DND-41 (cell line): ENCODE data around the gene NBEAL2.
A peak's percentile ranks its signal among the peaks of the same experiment; 100 is the strongest.

Source experiments
- ATAC-seq: fragments of 200-7000 bp; cut with Tn5 transposase; 3 replicates; pipeline ENCODE4 v1.9.1; 2021; ENCODE audit warnings: low read depth; ENCODE audit not compliant: insufficient read depth
- DNase-seq: peaks from one replicate; pipeline ENCODE4 v3.0.0-alpha.2; 2020
- H2AFZ ChIP-seq: 2 replicates; pipeline ENCODE4 v1.6.0; 2012; ENCODE audit warnings: low read depth, low read length
- H3K27ac ChIP-seq: 2 replicates; pipeline ENCODE4 v1.5.1; 2012; ENCODE audit warnings: low read length, inconsistent platforms
- H3K27me3 ChIP-seq: fragments of 200-600 bp; sonication (generic); 2 replicates; pipeline ENCODE4 v1.6.0; 2012; ENCODE audit warnings: low read length, mild to moderate bottlenecking, inconsistent platforms; ENCODE audit not compliant: insufficient read depth, poor library complexity
- H3K36me3 ChIP-seq: 2 replicates; pipeline ENCODE4 v1.5.1; 2012; ENCODE audit warnings: low read length, inconsistent platforms; ENCODE audit not compliant: insufficient read depth
- H3K4me1 ChIP-seq: 2 replicates; pipeline ENCODE4 v1.5.1; 2012; ENCODE audit warnings: mild to moderate bottlenecking, low read length; ENCODE audit not compliant: insufficient read depth
- H3K4me2 ChIP-seq: 2 replicates; pipeline ENCODE4 v1.6.0; 2012; ENCODE audit warnings: mild to moderate bottlenecking, moderate library complexity, low read length, inconsistent platforms; ENCODE audit not compliant: insufficient read depth
- H3K4me3 ChIP-seq, 2 experiments: fragments of 200-600 bp in 1 of 2; shearing (Covaris generic) in 1 of 2; 2 replicates each; pipeline ENCODE4 v1.5.1; 2012 to 2016; ENCODE audit warnings: inconsistent platforms in 2 of 2, low read length in 2 of 2, mild to moderate bottlenecking in 2 of 2, low read depth in 1 of 2, moderate library complexity in 1 of 2
- H3K79me2 ChIP-seq: 2 replicates; pipeline ENCODE4 v1.6.0; 2012; ENCODE audit warnings: low read length, inconsistent platforms; ENCODE audit not compliant: insufficient read depth
- H3K9ac ChIP-seq: 2 replicates; pipeline ENCODE4 v1.6.0; 2012; ENCODE audit warnings: low read depth, mild to moderate bottlenecking, inconsistent platforms, low read length, moderate library complexity
- H3K9me3 ChIP-seq: 2 replicates; pipeline ENCODE4 v1.5.1; 2012; ENCODE audit warnings: low read length, moderate library complexity, mild to moderate bottlenecking, inconsistent platforms; ENCODE audit not compliant: insufficient read depth, severe bottlenecking
- H4K20me1 ChIP-seq: 2 replicates; pipeline ENCODE4 v1.6.0; 2012; ENCODE audit warnings: low read length; ENCODE audit not compliant: insufficient read depth
- CTCF ChIP-seq: IDR thresholded peaks from 2 replicates; pipeline ENCODE4 v1.5.1; 2012; ENCODE audit warnings: borderline replicate concordance, low read length, moderate library complexity, mild to moderate bottlenecking; ENCODE audit not compliant: poor library complexity, severe bottlenecking; ENCODE audit errors: extremely low read depth
- EZH2 ChIP-seq: IDR thresholded peaks from 3 replicates; pipeline ENCODE4 v1.6.1; 2012; ENCODE audit warnings: borderline replicate concordance, low read depth, mild to moderate bottlenecking, moderate library complexity, low read length, inconsistent platforms; ENCODE audit not compliant: severe bottlenecking

NBEAL2 gene

GRCh38 chr3:46993292-46993691 is 13.8 kb downstream of the NBEAL2 start:
- Histone ChIP-seq H4K20me1 (0 out of 2 replicates have a peak, but pooled peaks cover 4% of the 10 kb centered on the region), H3K79me2 (peaks cover 7% of the 10 kb centered on the region), H3K27me3 (no peaks in the 10 kb centered on the region), H3K9me3 (no peaks in the 10 kb centered on the region), H3K36me3 (peaks cover 97% of the 10 kb centered on the region), H3K4me1 (peaks cover 10% of the 10 kb centered on the region), H3K4me2 (no peak overlapping the region), H3K27ac (peak overlapping the region; percentile 11; the same call in 1 of the 2 replicates), H3K4me3 (no peak overlapping the region), H3K9ac (no peak overlapping the region), H2AFZ (no peak overlapping the region)
- TF ChIP-seq CTCF, result no peak
- TF ChIP-seq EZH2, result no peak
- ATAC-seq (no peak), DNase-seq (no peak)

DNA sequence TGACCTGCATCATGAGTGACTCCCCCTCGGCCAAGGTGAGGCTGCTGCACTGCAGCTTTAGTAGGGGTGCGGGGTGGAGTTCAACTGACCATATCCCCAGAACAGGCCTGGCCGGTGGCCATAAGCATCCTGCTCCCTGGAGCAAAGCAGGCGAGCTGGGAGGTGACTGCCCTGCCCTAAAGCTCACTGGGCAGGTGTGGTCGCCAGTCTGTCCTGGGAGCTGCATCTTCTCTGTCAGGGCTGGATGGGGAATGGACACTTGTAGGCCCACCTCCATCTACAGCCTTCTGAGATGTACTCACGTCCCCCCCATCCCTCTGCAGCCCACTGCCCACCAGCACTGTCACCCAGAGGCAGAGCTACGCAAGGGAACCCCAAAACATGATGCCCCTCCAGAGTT is 14.5 kb downstream of the NBEAL2 start:
- H2AFZ ChIP-seq, result no peak overlapping the region
- DNase-seq, result no peak
- no peak for ATAC-seq
- peaks cover 97% of the 10 kb centered on the region for H3K36me3 ChIP-seq
- H3K4me3 ChIP-seq, result no peak overlapping the region
- no peaks in the 10 kb centered on the region for H3K27me3 ChIP-seq
- H3K9ac ChIP-seq, result no peak overlapping the region
- H3K4me2 ChIP-seq, result no peak overlapping the region
- no peaks in the 10 kb centered on the region for H3K9me3 ChIP-seq
- TF ChIP-seq CTCF (no peak), EZH2 (no peak)
- peaks cover 3% of the 10 kb centered on the region for H3K4me1 ChIP-seq
- H3K27ac ChIP-seq, result 0 out of 2 replicates have a peak overlapping the region, but pooled peaks have one; percentile 20
- peaks cover 3% of the 10 kb centered on the region; the same call in 1 of the 2 replicates for H4K20me1 ChIP-seq
- no peaks in the 10 kb centered on the region for H3K79me2 ChIP-seq

DNA sequence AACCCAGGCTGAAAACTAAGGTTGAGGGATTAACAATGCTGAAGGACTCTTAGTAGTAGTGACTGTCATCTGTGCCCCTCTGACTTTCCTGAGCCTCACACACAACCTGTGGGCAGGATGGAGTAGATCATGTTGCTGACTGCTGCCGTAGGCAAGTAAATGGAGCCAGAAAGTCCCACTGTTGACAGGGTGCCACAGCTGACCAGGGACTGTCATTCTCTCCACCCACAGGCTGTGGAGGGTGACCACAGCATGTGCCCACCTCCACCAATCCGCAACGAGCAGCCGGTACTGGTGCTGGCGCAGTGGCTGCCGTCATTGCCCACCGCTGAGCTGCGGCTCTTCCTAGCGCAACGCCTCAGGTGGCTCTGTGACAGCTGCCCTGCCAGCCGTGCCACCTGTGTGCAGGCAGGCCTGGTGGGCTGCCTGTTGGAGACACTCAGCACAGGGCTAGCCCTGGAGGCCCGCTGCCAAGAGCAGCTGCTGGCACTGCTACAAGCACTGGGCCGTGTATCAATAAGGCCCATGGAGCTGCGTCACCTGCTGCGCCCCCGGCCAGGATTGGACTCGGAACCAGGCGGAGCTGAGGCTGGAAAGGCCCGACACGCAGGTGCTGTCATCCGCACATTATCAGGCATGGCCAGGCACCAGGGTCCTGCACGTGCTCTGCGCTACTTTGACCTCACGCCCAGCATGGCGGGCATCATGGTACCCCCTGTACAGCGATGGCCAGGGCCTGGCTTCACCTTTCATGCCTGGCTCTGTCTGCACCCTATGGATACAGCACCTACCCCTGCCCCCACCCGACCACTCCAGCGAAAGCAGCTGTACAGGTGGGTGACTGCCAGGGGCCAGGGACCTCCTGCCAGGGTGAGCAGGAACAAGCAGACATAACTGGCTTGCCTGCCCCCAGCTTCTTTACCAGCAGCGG is 15.6 kb downstream of the NBEAL2 start:
- Histone ChIP-seq H3K27ac (peak overlapping the region; percentile 40; the same call in 1 of the 2 replicates), H3K9me3 (no peaks in the 10 kb centered on the region), H2AFZ (no peak overlapping the region), H3K4me3 (no peak overlapping the region), H3K27me3 (no peaks in the 10 kb centered on the region), H3K9ac (no peak overlapping the region), H3K4me2 (no peak overlapping the region), H3K36me3 (peaks cover 98% of the 10 kb centered on the region), H3K4me1 (no peaks in the 10 kb centered on the region), H4K20me1 (peaks cover 3% of the 10 kb centered on the region; the same call in 1 of the 2 replicates), H3K79me2 (no peaks in the 10 kb centered on the region)
- no peak for TF ChIP-seq CTCF
- no peak for TF ChIP-seq EZH2
- ATAC-seq (no peak), DNase-seq (no peak)
